Thoracic aorta (tissue), 2 donors: ENCODE measurements around the gene DNASE2B. TPM values are rescaled to one million over a fixed set of nuclear protein-coding genes. Genes with fewer than 3 reads are reported as not detected.

Source experiments
- ATAC-seq: fragments of 150-250 bp; one replicate; pipeline ENCODE4 v1.8.0; 2017; ENCODE audit warnings: low read depth; ENCODE audit not compliant: insufficient number of reproducible peaks, low FRiP score
- DNase-seq: peaks from one replicate; pipeline ENCODE4 v3.0.0-alpha.2; 2020; ENCODE audit warnings: low spot score
- H3K27ac ChIP-seq, 2 donors: fragments of 200-600 bp; sonication (generic); 1 replicate in 1 of 2; 2 replicates in 1 of 2; pipeline ENCODE4 v1.5.1; 2016; ENCODE audit warnings: mild to moderate bottlenecking in 2 of 2, moderate library complexity in 2 of 2
- H3K27me3 ChIP-seq: fragments of 200-600 bp; sonication (generic); replicated peaks from 2 replicates; pipeline ENCODE4 v1.6.0; 2016; ENCODE audit warnings: mild to moderate bottlenecking; ENCODE audit not compliant: insufficient read depth
- H3K36me3 ChIP-seq: fragments of 200-600 bp; sonication (generic); one replicate; pipeline ENCODE4 v1.5.1; 2016
- H3K4me1 ChIP-seq, 2 donors: fragments of 200-600 bp; sonication (generic); 1 replicate in 1 of 2; 2 replicates in 1 of 2; pipeline versions ENCODE4 v1.5.1 to v1.6.0; 2016; ENCODE audit warnings: low read depth in 2 of 2, mild to moderate bottlenecking in 1 of 2; ENCODE audit not compliant: control insufficient read depth in 1 of 2
- H3K4me3 ChIP-seq: fragments of 200-600 bp; sonication (generic); 2 replicates; pipeline ENCODE4 v1.5.1; 2016; ENCODE audit warnings: mild to moderate bottlenecking
- H3K9me3 ChIP-seq: fragments of 200-600 bp; sonication (generic); 2 replicates; pipeline ENCODE4 v1.5.1; 2016
- total RNA-seq, 2 donors: library from RNA; depleted of rRNA; stranded (reverse); fragments of >200 nt; gene quantifications; one replicate each; pipeline versions ENCODE4 v1.1.0 to v1.2.3, GENCODE V29; 2016
- TF ChIP-seq, protein P1 (sequence below): fragments of 200-600 bp; sonication (generic); IDR thresholded peaks from one replicate; pipeline ENCODE4 v1.5.1; 2019; ENCODE audit warnings: antibody characterized with exemption

Gene DNASE2B
- total RNA-seq, 2 donors from 2014 or later, result not detected

DNA sequence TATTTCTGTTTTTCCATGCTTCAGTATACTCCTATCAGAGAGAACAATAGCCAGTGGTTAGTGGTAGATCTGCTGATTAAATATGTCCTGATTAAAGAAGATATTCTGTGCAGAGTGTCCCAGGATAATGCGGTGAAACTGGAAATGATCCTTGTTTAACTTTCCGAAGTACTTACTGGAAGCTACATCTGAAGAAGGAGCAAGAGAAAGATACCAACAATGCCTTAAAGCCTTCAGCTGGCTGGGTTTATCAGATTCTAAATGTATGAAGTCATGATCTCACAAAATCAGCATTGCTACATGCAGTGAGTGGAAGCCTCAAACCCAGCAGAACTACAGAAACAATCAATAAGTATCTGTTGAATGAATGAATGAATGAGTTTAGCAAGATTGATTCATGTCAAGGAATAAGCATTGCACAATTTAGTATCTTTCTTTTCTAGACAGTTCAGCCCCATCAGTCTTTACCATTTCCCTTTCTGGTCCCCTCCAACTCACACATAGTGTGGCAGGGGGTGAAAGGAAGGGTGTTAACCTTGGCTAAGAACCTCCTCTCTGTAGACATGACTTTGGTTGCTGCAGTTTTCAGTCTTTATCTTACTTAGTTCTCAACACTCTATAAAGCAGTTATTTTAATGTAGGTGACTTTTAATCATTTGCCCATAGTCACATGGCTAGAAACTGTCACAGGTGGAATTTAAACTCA, 24.7 kb upstream of the DNASE2B start:
- Histone ChIP-seq H3K4me1 (peaks cover 0 to 41% of the 10 kb centered on the region in 2 donors), H3K9me3 (no peaks in the 10 kb centered on the region), H3K36me3 (no peaks in the 10 kb centered on the region), H3K4me3 (no peak overlapping the region), H3K27ac (no peak overlapping the region), H3K27me3 (no peaks in the 10 kb centered on the region)
- DNase-seq (no peak), ATAC-seq (no peak)
- TF ChIP-seq, protein P1, sequence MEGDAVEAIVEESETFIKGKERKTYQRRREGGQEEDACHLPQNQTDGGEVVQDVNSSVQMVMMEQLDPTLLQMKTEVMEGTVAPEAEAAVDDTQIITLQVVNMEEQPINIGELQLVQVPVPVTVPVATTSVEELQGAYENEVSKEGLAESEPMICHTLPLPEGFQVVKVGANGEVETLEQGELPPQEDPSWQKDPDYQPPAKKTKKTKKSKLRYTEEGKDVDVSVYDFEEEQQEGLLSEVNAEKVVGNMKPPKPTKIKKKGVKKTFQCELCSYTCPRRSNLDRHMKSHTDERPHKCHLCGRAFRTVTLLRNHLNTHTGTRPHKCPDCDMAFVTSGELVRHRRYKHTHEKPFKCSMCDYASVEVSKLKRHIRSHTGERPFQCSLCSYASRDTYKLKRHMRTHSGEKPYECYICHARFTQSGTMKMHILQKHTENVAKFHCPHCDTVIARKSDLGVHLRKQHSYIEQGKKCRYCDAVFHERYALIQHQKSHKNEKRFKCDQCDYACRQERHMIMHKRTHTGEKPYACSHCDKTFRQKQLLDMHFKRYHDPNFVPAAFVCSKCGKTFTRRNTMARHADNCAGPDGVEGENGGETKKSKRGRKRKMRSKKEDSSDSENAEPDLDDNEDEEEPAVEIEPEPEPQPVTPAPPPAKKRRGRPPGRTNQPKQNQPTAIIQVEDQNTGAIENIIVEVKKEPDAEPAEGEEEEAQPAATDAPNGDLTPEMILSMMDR, result no peak

DNA sequence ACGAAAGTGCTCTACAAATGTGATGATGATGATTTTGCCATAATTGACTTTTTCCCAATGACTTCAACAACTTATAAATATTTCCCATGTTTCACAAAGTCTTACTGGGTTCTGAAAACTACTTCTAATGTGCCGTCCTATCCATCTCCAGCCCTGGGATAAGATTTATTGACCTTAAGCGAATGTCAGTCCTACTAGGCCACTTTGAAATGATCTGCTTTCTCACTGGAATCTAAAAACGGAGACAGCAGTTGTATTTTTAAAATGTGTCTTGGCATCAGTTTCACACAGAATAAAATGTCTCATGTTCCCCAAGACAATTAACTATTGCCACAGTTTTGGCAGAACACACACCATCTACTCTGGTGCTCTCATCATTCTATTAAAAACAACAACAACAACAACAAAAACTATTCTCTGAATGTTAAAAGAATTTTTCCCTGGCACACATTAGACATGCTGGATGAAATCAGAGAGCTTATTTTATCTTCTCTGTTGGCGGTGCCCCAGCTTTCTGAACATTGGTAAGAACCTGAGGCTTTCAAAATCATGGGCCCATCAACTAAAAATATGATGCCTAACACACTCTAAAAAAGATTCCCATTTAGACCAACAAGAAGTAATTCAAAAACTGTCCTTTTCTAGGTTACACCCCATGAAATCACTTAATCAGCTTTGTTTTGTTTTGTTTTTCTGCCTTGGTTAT, 23.1 kb upstream of the DNASE2B start:
- ATAC-seq (no peak), DNase-seq (no peak)
- H3K4me1 ChIP-seq, result peaks cover 0 to 41% of the 10 kb centered on the region in 2 donors
- no peaks in the 10 kb centered on the region for H3K27me3 ChIP-seq
- no peaks in the 10 kb centered on the region for H3K9me3 ChIP-seq
- no peaks in the 10 kb centered on the region for H3K36me3 ChIP-seq
- H3K4me3 ChIP-seq, result no peak overlapping the region
- H3K27ac ChIP-seq, result peak overlapping the region in 1 of 2 donors; percentile 14
- TF ChIP-seq, protein P1, result no peak

DNA sequence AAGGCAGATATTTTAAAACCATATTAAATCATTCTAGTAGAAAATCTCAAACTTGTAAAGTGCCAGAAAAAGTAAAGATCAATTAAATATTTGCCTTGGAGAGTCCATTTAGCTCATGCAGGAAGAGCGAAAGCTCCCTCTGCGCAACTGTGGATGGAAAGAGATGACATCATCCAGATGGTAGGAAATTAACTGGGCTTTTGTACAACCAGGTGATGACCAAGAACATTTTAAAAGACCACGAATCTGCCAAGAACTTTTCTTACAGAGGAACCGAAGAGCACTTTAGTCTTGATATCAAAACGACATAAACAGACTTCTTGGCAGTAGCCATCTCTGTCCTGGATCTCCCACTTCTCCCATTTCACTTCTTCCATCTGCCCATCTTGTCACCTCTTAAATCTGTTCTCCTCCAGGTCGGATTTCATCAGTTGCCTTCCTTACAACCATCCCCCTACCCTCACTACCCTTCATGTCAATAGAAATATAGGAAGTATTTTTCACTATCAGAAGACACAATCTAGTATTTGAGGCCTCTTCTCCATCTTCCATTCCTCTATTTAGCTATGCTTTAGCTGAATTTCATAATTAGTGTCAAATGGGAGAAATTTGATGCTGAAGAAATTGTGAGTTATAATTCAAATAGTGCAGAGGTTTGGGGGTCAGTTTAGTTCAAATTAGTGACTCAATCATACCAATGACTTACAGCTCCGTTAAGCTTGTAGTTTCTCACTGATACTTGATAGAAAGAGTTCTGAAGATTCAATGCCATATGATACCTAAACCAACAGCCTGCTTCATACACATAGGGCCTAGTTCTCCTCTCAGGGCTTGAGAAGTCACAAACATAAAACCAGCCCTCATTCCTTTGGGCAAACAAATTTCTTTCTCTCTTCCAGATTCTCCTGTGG, 22.0 kb upstream of the DNASE2B start:
- ATAC-seq, result no peak
- no peak for DNase-seq
- Histone ChIP-seq H3K4me3 (no peak overlapping the region), H3K36me3 (no peaks in the 10 kb centered on the region), H3K4me1 (peaks cover 0 to 41% of the 10 kb centered on the region in 2 donors), H3K27ac (no peak overlapping the region), H3K9me3 (no peaks in the 10 kb centered on the region), H3K27me3 (no peaks in the 10 kb centered on the region)
- TF ChIP-seq, protein P1, result no peak

DNA sequence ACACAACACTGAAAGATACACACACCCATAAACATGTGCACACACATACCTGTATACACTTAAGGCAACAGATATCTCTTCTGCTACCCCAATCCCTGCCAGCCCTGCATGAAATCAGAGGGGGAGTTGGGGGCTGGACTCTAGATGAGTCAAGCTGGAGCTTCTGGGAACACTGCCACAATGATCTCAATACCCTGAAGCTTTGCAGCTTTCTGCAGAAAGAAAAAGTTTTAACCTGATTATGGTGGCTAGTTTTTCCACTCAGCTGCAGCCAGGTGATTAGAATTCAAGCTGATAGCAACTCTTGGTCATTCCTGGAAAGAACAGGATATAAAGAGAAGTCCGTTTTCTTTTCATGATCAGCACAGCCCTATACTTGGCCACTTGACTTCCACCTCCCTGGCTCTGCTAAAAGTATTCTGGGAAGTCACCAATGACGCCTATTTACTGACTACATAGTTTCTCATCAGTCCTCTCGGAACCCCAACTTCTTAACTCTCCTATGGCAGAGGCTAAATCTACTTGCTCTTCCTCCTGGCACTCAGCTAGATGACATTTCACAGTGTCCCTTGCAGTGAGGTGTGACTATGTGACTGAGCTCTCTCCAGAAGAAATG, 20.7 kb upstream of the DNASE2B start:
- TF ChIP-seq, protein P1, result no peak
- Histone ChIP-seq H3K27me3 (no peaks in the 10 kb centered on the region), H3K9me3 (no peaks in the 10 kb centered on the region), H3K27ac (no peak overlapping the region), H3K4me1 (peaks cover 0 to 41% of the 10 kb centered on the region in 2 donors), H3K4me3 (no peak overlapping the region), H3K36me3 (no peaks in the 10 kb centered on the region)
- ATAC-seq (no peak), DNase-seq (no peak)
